HEK293T (cell line): Measurements from ENCODE around the gene GSAP.

Experiments used
- CTCF ChIA-PET: fragments of 350-600 bp; formaldehyde crosslinking; extraction: SDS; loops from one replicate; lab custom pipeline; 2021; ENCODE audit warnings: antibody characterized with exemption, inconsistent platforms; lab: Yijun Ruan, JAX
- POLR2A ChIA-PET: fragments of 350-600 bp; formaldehyde crosslinking; extraction: SDS; loops from one replicate; lab custom pipeline; 2020; ENCODE audit warnings: antibody characterized with exemption, inconsistent platforms; lab: Yijun Ruan, JAX
- DNase-seq: peaks from one replicate; pipeline ENCODE4 v3.0.0; 2012; ENCODE audit warnings: mixed read lengths; ENCODE audit errors: extremely low spot score
- ARNT ChIP-seq: fragments of 450-650 bp; IDR thresholded peaks from 2 replicates; pipeline ENCODE4 v1.6.1; 2017; ENCODE audit warnings: mild to moderate bottlenecking
- BHLHE40 ChIP-seq: fragments of 450-650 bp; IDR thresholded peaks from 2 replicates; pipeline ENCODE4 v1.6.1; 2016; ENCODE audit warnings: mild to moderate bottlenecking, moderate library complexity, borderline replicate concordance
- CTBP1 ChIP-seq: fragments of 450-650 bp; IDR thresholded peaks from 2 replicates; pipeline ENCODE4 v1.6.1; 2016; ENCODE audit warnings: borderline replicate concordance
- ELF4 ChIP-seq: fragments of 450-650 bp; IDR thresholded peaks from 2 replicates; pipeline ENCODE4 v1.6.1; 2017; ENCODE audit warnings: antibody characterized with exemption
- FOXA1 ChIP-seq: fragments of 450-650 bp; IDR thresholded peaks from 2 replicates; pipeline ENCODE4 v1.6.1; 2016; ENCODE audit warnings: mild to moderate bottlenecking
- FOXK2 ChIP-seq: fragments of 450-650 bp; IDR thresholded peaks from 2 replicates; pipeline ENCODE4 v1.6.1; 2016; ENCODE audit warnings: mild to moderate bottlenecking
- FOXM1 ChIP-seq: fragments of 450-650 bp; IDR thresholded peaks from 2 replicates; pipeline ENCODE4 v1.6.1; 2017; ENCODE audit warnings: mild to moderate bottlenecking, borderline replicate concordance
- HDGF ChIP-seq: fragments of 450-650 bp; IDR thresholded peaks from 2 replicates; pipeline ENCODE4 v1.6.1; 2017; ENCODE audit warnings: antibody characterized with exemption, borderline replicate concordance
- L3MBTL2 ChIP-seq: fragments of 450-650 bp; conservative IDR thresholded peaks from 2 replicates; pipeline ENCODE4 v1.6.1; 2016; ENCODE audit warnings: mild to moderate bottlenecking
- LEF1 ChIP-seq: fragments of 450-650 bp; IDR thresholded peaks from 2 replicates; pipeline ENCODE4 v1.6.1; 2017; ENCODE audit warnings: mild to moderate bottlenecking, borderline replicate concordance
- NFRKB ChIP-seq: fragments of 450-650 bp; IDR thresholded peaks from 2 replicates; pipeline ENCODE4 v1.6.1; 2016; ENCODE audit warnings: mild to moderate bottlenecking, moderate library complexity
- SP1 ChIP-seq: fragments of 450-650 bp; IDR thresholded peaks from 2 replicates; pipeline ENCODE4 v1.6.1; 2017
- SUZ12 ChIP-seq: fragments of 450-650 bp; IDR thresholded peaks from 2 replicates; pipeline ENCODE4 v1.6.1; 2016; ENCODE audit warnings: mild to moderate bottlenecking
- TARDBP ChIP-seq: fragments of 450-650 bp; IDR thresholded peaks from 2 replicates; pipeline ENCODE4 v1.6.1; 2016
- ZNF384 ChIP-seq: fragments of 450-650 bp; IDR thresholded peaks from 2 replicates; pipeline ENCODE4 v1.6.1; 2016
- TF ChIP-seq, protein P1 (sequence below): fragments of 450-650 bp; IDR thresholded peaks from 2 replicates; pipeline ENCODE4 v1.6.1; 2016

Gene GSAP

DNA sequence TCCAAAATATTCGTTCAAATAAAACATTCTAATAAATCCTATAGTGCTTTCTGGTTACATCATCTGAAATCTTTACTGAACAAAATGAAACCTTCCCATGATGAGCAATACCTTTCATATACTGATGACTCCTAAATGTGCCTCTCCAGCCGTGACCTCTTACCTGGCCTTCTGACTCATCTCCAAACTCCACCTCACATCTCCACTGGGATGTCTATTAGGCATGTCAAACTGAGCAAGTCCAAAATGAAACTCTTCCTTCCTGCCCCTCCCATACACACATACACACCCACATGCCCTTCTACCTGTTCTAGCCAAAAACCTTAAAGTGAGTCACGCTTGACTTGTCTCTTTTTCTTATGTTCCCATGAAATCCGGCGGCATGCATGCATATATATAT, 22.9 kb downstream of the GSAP start:
- TF ChIP-seq FOXA1: no peak
- no peak for TF ChIP-seq TARDBP
- no peak for TF ChIP-seq NFRKB
- TF ChIP-seq, protein P1, sequence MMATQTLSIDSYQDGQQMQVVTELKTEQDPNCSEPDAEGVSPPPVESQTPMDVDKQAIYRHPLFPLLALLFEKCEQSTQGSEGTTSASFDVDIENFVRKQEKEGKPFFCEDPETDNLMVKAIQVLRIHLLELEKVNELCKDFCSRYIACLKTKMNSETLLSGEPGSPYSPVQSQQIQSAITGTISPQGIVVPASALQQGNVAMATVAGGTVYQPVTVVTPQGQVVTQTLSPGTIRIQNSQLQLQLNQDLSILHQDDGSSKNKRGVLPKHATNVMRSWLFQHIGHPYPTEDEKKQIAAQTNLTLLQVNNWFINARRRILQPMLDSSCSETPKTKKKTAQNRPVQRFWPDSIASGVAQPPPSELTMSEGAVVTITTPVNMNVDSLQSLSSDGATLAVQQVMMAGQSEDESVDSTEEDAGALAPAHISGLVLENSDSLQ: no peak
- no peak for TF ChIP-seq SP1
- no peak for TF ChIP-seq ELF4
- no peak for TF ChIP-seq LEF1
- TF ChIP-seq SUZ12: no peak
- no peak for TF ChIP-seq FOXK2
- TF ChIP-seq CTBP1: no peak
- TF ChIP-seq ZNF384: no peak
- no peak for TF ChIP-seq ARNT
- TF ChIP-seq FOXM1: no peak
- TF ChIP-seq L3MBTL2: no peak
- TF ChIP-seq HDGF: no peak
- TF ChIP-seq BHLHE40: no peak
- ChIA-PET CTCF (no interaction called here), POLR2A (no interaction called here)
- no peak for DNase-seq

DNA sequence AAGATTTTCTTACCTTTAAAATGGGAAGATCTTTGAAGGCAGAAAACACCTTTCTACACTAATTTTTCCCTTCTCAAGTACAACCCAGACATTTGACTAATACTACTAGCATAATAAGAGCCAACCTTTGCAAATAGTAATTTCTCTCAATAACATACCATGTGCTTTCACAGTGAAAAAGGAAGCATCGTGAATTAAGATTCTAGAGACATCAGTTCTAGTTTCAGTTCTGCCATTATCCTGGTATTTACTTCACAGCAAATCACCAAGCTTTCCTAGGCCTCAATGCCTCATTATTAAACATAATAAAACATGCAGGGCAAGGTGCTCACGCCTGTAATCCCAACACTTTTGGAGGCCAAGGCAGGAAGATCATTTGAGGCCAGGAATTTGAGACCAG, 24.9 kb downstream of the GSAP start:
- ChIA-PET POLR2A (no interaction called here), CTCF (no interaction called here)
- DNase-seq: no peak
- TF ChIP-seq FOXM1 (no peak), ARNT (no peak), TARDBP (no peak), L3MBTL2 (no peak), CTBP1 (no peak), BHLHE40 (no peak), HDGF (no peak), FOXK2 (no peak), ZNF384 (no peak), FOXA1 (no peak), ELF4 (no peak), SUZ12 (no peak), NFRKB (no peak), SP1 (no peak), LEF1 (no peak)
- TF ChIP-seq, protein P1: no peak

DNA sequence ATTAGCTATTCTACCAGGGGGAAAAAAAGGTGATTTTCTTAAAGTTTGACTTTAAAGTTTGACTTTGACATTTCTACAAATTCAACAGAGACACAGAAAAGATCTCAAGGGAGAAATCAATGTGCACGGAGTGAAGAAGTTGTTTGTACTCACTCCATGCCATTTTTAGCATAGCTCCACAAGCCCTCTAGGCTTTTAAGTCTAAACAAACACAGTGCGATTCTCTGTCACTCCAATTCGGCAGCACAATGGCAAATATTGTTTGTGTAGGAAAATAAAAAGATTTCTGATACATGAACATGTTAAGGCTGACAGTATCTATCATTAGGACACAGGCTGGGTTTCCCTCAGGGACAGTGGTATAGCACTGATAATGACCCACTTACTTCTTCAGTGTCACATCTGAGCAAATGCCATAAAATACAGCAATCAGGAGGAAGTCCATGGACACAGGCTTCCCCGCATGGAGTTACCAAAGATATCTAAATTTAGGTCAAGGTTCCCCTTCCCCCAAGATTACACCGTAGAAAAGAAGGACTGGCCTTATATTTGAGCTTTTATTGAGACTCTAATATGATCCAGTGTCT, 28.0 kb downstream of the GSAP start:
- TF ChIP-seq SP1 (no peak), ZNF384 (no peak), FOXA1 (no peak), ELF4 (no peak), LEF1 (no peak), FOXM1 (no peak), TARDBP (no peak), FOXK2 (no peak), L3MBTL2 (no peak), BHLHE40 (no peak), CTBP1 (no peak), SUZ12 (no peak), HDGF (no peak), NFRKB (no peak), ARNT (no peak)
- TF ChIP-seq, protein P1: no peak
- DNase-seq: no peak
- ChIA-PET CTCF (no interaction called here), POLR2A (no interaction called here)

DNA sequence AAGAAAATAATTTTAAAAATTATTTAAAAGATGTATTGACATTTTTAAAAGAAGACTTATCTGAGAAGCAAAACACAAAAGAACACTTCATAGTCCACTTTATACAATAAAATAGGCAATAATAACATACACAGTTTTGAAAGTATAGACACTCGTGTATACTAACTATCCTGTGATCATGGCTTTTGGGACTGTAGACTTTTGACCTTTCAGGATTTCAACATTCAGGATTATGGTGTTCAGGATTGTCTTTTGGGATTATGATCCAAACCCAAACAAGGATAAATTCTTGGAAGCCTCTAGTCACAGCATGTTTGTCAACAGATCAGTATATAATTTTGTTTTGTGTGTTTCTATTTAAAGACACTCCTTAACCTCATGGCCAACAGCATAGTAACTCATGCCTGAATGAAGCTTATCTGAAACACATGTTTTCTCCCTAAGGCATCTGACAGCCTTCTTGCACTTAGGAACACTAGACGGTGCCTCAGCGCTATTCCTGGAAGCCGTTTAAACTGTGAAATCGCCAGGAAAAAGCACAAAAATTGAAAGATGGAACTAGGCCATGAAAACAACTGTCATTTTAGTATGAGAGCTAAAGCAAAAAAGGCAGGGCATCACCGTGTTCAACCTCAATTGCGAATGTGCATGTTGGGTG, 29.9 kb downstream of the GSAP start:
- CTCF ChIA-PET: no interaction called here
- no peak for TF ChIP-seq NFRKB
- no peak for TF ChIP-seq LEF1
- TF ChIP-seq BHLHE40: no peak
- TF ChIP-seq FOXA1: no peak
- TF ChIP-seq FOXK2: no peak
- TF ChIP-seq FOXM1: no peak
- TF ChIP-seq CTBP1: no peak
- TF ChIP-seq ZNF384: no peak
- no peak for DNase-seq
- POLR2A ChIA-PET: no interaction called here

DNA sequence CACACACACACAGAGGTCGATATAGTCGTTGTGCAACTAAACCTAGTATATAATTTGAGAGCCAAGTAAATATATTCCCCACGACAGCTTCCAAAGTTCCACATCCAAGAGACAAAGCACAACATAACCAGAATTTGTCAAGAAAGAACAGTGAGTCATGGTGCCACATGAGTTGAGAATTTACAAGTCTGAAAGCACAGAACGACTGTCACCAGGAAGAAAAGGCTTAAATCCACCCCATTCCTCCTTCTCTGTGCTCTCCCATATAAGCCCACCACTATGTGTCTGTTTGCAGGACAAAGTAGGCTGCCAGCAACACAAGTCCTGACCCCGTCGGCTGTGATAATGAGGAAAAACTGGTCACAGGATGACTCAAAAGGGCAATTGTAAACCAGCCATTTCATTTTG, 32.8 kb downstream of the GSAP start:
- POLR2A ChIA-PET: no interaction called here
- TF ChIP-seq FOXK2 (no peak), ARNT (no peak), SUZ12 (no peak), FOXA1 (no peak), NFRKB (no peak), CTBP1 (no peak), TARDBP (no peak), BHLHE40 (no peak), ELF4 (no peak)
- TF ChIP-seq, protein P1: no peak
- CTCF ChIA-PET: no interaction called here
- no peak for DNase-seq
